ENCODE results near the gene FNIP2. TPM values are rescaled to one million over a fixed set of nuclear protein-coding genes. Genes with fewer than 3 reads are reported as not detected.
A peak's percentile ranks its signal among the peaks of the same experiment; 100 is the strongest.

Gene FNIP2
- total and polyA plus RNA-seq, 9 donors: 8.8 to 18.5 (median 13.3) TPM

DNA sequence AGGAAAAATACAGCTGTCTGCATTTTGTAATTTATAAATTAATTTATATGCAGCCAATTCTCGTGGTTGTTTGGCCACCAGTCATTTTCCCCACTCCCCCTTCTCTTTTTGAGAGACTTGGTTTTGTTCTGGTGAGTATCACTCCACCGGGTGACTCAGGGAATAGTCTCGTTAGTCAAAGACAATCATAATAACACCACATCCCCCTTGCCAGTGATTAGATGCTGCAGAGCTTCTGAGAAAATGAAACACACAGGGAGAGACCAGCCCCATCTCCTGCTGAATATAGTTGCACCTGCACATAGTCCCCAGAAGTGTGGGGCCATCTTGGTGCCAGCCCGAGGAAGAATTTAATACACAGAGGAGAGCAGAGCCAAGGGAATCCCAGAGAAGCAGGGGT lies 8.0 kb upstream of the FNIP2 start:
- Histone ChIP-seq H3K27ac (ENCODE audit: low read length) (no peak overlapping the region), H3K36me3 (ENCODE audit: control insufficient read depth, insufficient read depth, low read length) (no peaks in the 10 kb centered on the region), H3K27me3 (ENCODE audit: control insufficient read depth, insufficient read depth, low read length) (no peaks in the 10 kb centered on the region), H3K4me3 (ENCODE audit: low read length) (no peak overlapping the region), H3K4me1 (ENCODE audit: control insufficient read depth, insufficient read depth, low read length) (no peaks in the 10 kb centered on the region), H3K9me3 (replicated peaks; ENCODE audit: control insufficient read depth, low read depth, low read length) (no peaks in the 10 kb centered on the region)
- WGBS (ENCODE audit: insufficient coverage): 100% methylated on average over 1 of the region's 4 CpGs
- DNase-seq: no peak

- Histone ChIP-seq H3K27ac (ENCODE audit: low read length) (no peak overlapping the region), H3K27me3 (ENCODE audit: control insufficient read depth, insufficient read depth, low read length) (no peaks in the 10 kb centered on the region), H3K9me3 (replicated peaks; ENCODE audit: control insufficient read depth, low read depth, low read length) (no peaks in the 10 kb centered on the region), H3K36me3 (ENCODE audit: control insufficient read depth, insufficient read depth, low read length) (no peaks in the 10 kb centered on the region), H3K4me1 (ENCODE audit: control insufficient read depth, insufficient read depth, low read length) (no peaks in the 10 kb centered on the region), H3K4me3 (ENCODE audit: low read length) (no peak overlapping the region)
- WGBS (ENCODE audit: insufficient coverage): 63% methylated on average over 1 of the region's 4 CpGs
- DNase-seq: no peak
Measured at GRCh38 chr4:158762553-158762952, 6.3 kb upstream of the FNIP2 start.

DNA sequence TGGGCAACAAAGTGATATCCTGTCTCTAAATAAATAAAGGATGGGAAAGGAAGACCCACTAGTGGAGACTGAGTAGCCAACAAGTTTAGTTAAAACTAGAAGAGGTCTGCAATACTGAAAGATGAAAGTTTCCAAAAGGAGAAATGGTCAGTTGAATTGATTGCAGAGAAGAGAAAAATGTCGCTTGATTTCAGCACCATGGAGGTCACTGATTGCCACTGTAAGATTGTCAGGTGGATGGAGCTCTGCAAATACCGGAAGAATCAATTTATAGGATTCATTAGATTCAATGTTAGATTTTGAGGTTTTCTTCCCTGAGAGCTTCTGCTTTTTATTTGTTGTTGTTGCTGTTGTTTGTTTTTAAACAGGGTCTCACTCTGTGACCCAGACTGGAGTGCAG lies 5.4 kb upstream of the FNIP2 start:
- Histone ChIP-seq H3K27ac (ENCODE audit: low read length) (no peak overlapping the region), H3K4me1 (ENCODE audit: control insufficient read depth, insufficient read depth, low read length) (peaks cover 3% of the 10 kb centered on the region), H3K9me3 (replicated peaks; ENCODE audit: control insufficient read depth, low read depth, low read length) (no peaks in the 10 kb centered on the region), H3K27me3 (ENCODE audit: control insufficient read depth, insufficient read depth, low read length) (no peaks in the 10 kb centered on the region), H3K4me3 (ENCODE audit: low read length) (no peak overlapping the region), H3K36me3 (ENCODE audit: control insufficient read depth, insufficient read depth, low read length) (no peaks in the 10 kb centered on the region)
- DNase-seq: no peak
- 75% methylated on average over 1 of the region's 2 CpGs for WGBS (ENCODE audit: insufficient coverage)

- Histone ChIP-seq H3K4me1 (ENCODE audit: control insufficient read depth, insufficient read depth, low read length) (peaks cover 5% of the 10 kb centered on the region), H3K27me3 (ENCODE audit: control insufficient read depth, insufficient read depth, low read length) (no peaks in the 10 kb centered on the region), H3K4me3 (ENCODE audit: low read length) (no peak overlapping the region), H3K9me3 (replicated peaks; ENCODE audit: control insufficient read depth, low read depth, low read length) (no peaks in the 10 kb centered on the region), H3K36me3 (ENCODE audit: control insufficient read depth, insufficient read depth, low read length) (no peaks in the 10 kb centered on the region), H3K27ac (ENCODE audit: low read length) (no peak overlapping the region)
- DNase-seq: peak; percentile 31
- 64% methylated on average over 3 of the region's 6 CpGs for WGBS (ENCODE audit: insufficient coverage)
Measured at GRCh38 chr4:158766434-158767044, 2.3 kb upstream of the FNIP2 start.

GRCh38 chr4:158767451-158767850 lies 1.4 kb upstream of the FNIP2 start:
- Histone ChIP-seq H3K36me3 (ENCODE audit: control insufficient read depth, insufficient read depth, low read length) (no peaks in the 10 kb centered on the region), H3K27ac (ENCODE audit: low read length) (no peak overlapping the region), H3K27me3 (ENCODE audit: control insufficient read depth, insufficient read depth, low read length) (no peaks in the 10 kb centered on the region), H3K4me3 (ENCODE audit: low read length) (no peak overlapping the region), H3K9me3 (replicated peaks; ENCODE audit: control insufficient read depth, low read depth, low read length) (no peaks in the 10 kb centered on the region), H3K4me1 (ENCODE audit: control insufficient read depth, insufficient read depth, low read length) (peaks cover 5% of the 10 kb centered on the region)
- WGBS (ENCODE audit: insufficient coverage): no CpG with 5 or more reads among the region's 2 CpGs
- DNase-seq: no peak

- peak overlapping the region; percentile 63 for H3K4me3 ChIP-seq (ENCODE audit: low read length)
Measured at GRCh38 chr4:158769175-158769921, 522 bp downstream of the FNIP2 start.

DNA sequence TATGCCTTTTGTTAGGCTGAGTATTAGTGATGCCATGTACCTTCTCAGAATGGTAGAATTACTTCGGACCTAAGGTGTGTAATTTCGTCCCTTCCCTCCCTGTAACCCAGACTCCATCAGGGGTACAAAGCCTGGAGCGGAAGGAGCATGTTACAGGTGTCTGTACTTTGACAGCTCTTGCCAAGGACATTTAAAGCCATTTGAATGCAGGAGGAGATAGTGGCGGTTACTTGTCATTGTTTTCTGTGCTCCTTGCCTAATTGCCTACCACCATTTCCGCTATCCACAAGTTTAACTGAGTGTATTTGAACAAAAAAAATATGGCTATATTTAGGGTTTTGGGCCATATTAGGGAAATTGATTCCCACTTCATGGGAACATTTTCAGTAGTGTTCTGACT lies 1.8 kb downstream of the FNIP2 start:
- Histone ChIP-seq H3K27ac (ENCODE audit: low read length) (no peak overlapping the region), H3K4me3 (ENCODE audit: low read length) (no peak overlapping the region), H3K36me3 (ENCODE audit: control insufficient read depth, insufficient read depth, low read length) (no peaks in the 10 kb centered on the region), H3K4me1 (ENCODE audit: control insufficient read depth, insufficient read depth, low read length) (peaks cover 5% of the 10 kb centered on the region), H3K27me3 (ENCODE audit: control insufficient read depth, insufficient read depth, low read length) (no peaks in the 10 kb centered on the region), H3K9me3 (replicated peaks; ENCODE audit: control insufficient read depth, low read depth, low read length) (no peaks in the 10 kb centered on the region)
- WGBS (ENCODE audit: insufficient coverage): no CpG with 5 or more reads among the region's 5 CpGs
- DNase-seq: no peak

More at GRCh38 chr4:158769175-158769921, 522 bp downstream of the FNIP2 start:
- Histone ChIP-seq H3K27ac (ENCODE audit: low read length) (peak overlapping the region; percentile 72), H3K9me3 (replicated peaks; ENCODE audit: control insufficient read depth, low read depth, low read length) (no peaks in the 10 kb centered on the region), H3K27me3 (ENCODE audit: control insufficient read depth, insufficient read depth, low read length) (no peaks in the 10 kb centered on the region), H3K4me1 (ENCODE audit: control insufficient read depth, insufficient read depth, low read length) (peaks cover 5% of the 10 kb centered on the region), H3K36me3 (ENCODE audit: control insufficient read depth, insufficient read depth, low read length) (no peaks in the 10 kb centered on the region)
- WGBS (ENCODE audit: insufficient coverage): under 1% methylated on average over 42 of the region's 49 CpGs
- peak; percentile 49 for DNase-seq

GRCh38 chr4:158771776-158772175 lies 3.0 kb downstream of the FNIP2 start:
- no peak for DNase-seq
- Histone ChIP-seq H3K36me3 (ENCODE audit: control insufficient read depth, insufficient read depth, low read length) (no peaks in the 10 kb centered on the region), H3K27ac (ENCODE audit: low read length) (no peak overlapping the region), H3K27me3 (ENCODE audit: control insufficient read depth, insufficient read depth, low read length) (no peaks in the 10 kb centered on the region), H3K4me1 (ENCODE audit: control insufficient read depth, insufficient read depth, low read length) (peaks cover 5% of the 10 kb centered on the region), H3K9me3 (replicated peaks; ENCODE audit: control insufficient read depth, low read depth, low read length) (no peaks in the 10 kb centered on the region), H3K4me3 (ENCODE audit: low read length) (no peak overlapping the region)
- no CpG with 5 or more reads among the region's 2 CpGs for WGBS (ENCODE audit: insufficient coverage)

DNA sequence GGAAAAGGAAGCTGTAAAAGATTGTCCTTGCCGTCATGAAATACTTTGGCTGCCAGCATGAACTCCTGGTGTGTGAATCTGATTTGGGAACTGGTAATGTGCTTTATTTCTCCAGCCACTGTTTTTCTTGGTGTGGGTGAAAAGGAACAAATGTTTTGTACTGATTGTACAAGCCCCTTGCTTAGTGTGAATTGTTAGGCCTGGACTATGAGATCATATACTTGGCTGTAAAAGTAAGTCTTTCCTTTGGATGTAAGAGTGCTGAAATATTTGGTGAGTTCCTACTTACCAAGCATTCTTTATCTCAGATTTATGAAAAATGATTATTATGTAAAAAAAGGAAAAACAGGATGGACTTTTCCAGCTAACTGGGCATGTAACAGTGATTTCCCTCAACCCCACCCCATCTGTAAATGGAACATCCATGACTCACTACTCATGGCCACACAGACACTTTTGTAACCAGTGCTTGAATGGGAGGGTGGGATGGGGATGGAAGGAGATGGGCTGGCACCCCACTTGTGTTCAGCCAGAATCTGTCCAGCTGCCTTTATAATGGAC lies 6.3 kb downstream of the FNIP2 start:
- Histone ChIP-seq H3K4me3 (ENCODE audit: low read length) (no peak overlapping the region), H3K36me3 (ENCODE audit: control insufficient read depth, insufficient read depth, low read length) (no peaks in the 10 kb centered on the region), H3K4me1 (ENCODE audit: control insufficient read depth, insufficient read depth, low read length) (no peaks in the 10 kb centered on the region), H3K9me3 (replicated peaks; ENCODE audit: control insufficient read depth, low read depth, low read length) (no peaks in the 10 kb centered on the region), H3K27me3 (ENCODE audit: control insufficient read depth, insufficient read depth, low read length) (no peaks in the 10 kb centered on the region), H3K27ac (ENCODE audit: low read length) (peak overlapping the region; percentile 84)
- peak; percentile 62 for DNase-seq
- WGBS (ENCODE audit: insufficient coverage): 60% methylated on average over 1 of the region's 1 CpG

- Histone ChIP-seq H3K27ac (ENCODE audit: low read length) (no peak overlapping the region), H3K36me3 (ENCODE audit: control insufficient read depth, insufficient read depth, low read length) (no peaks in the 10 kb centered on the region), H3K9me3 (replicated peaks; ENCODE audit: control insufficient read depth, low read depth, low read length) (no peaks in the 10 kb centered on the region), H3K27me3 (ENCODE audit: control insufficient read depth, insufficient read depth, low read length) (no peaks in the 10 kb centered on the region), H3K4me1 (ENCODE audit: control insufficient read depth, insufficient read depth, low read length) (no peaks in the 10 kb centered on the region), H3K4me3 (ENCODE audit: low read length) (no peak overlapping the region)
- no peak for DNase-seq
- WGBS (ENCODE audit: insufficient coverage): no CpG with 5 or more reads among the region's 1 CpG
Measured at GRCh38 chr4:158776106-158776505, 7.3 kb downstream of the FNIP2 start.
